Vagina (tissue), 2 donors: ENCODE measurements around the gene ING2. TPM values are rescaled to one million over a fixed set of nuclear protein-coding genes. Genes with fewer than 3 reads are reported as not detected.
"Not testable (repeated sequence)": the region's sequence is repeated elsewhere in the genome, so short reads cannot be mapped to it uniquely, and the experiment has no call there.

Experiments used
- DNase-seq, 2 donors: peaks; one replicate each; pipeline ENCODE4 v3.0.0-alpha.2; 2017; ENCODE audit errors: extremely low spot score in 2 of 2
- H3K27ac ChIP-seq: fragments of 200-600 bp; sonication (generic); one replicate; pipeline ENCODE4 v1.5.1; 2019
- H3K27me3 ChIP-seq: fragments of 200-600 bp; sonication (generic); one replicate; pipeline ENCODE4 v1.5.1; 2019
- H3K36me3 ChIP-seq, 2 donors: fragments of 200-600 bp; sonication (generic); one replicate each; pipeline ENCODE4 v1.5.1; 2017 to 2019
- H3K4me1 ChIP-seq: fragments of 200-600 bp; sonication (generic); one replicate; pipeline ENCODE4 v1.5.1; 2019
- H3K4me3 ChIP-seq, 2 donors: fragments of 200-600 bp; sonication (generic); 1 replicate in 1 of 2; 2 replicates in 1 of 2; pipeline ENCODE4 v1.5.1; 2016 to 2019
- H3K9me3 ChIP-seq: fragments of 200-600 bp; sonication (generic); one replicate; pipeline ENCODE4 v1.5.1; 2019
- POLR2A ChIP-seq, 2 donors: fragments of 450-650 bp; IDR thresholded peaks; one replicate each; pipeline ENCODE4 v1.6.1; 2017; ENCODE audit warnings: antibody characterized with exemption in 2 of 2, mild to moderate bottlenecking in 2 of 2, moderate library complexity in 2 of 2
- POLR2AphosphoS5 ChIP-seq, 2 donors: sonication (generic); formaldehyde crosslinking; IDR thresholded peaks; one replicate each; pipeline ENCODE4 v1.9.0; 2017; ENCODE audit warnings: antibody characterized with exemption in 2 of 2, mild to moderate bottlenecking in 2 of 2, low read depth in 1 of 2; ENCODE audit not compliant: insufficient read depth in 1 of 2
- intact Hi-C: fragments of 100-400 bp; cut with DNase I; formaldehyde crosslinking; loops from one replicate; pipeline ENCODE4 v1.15.1; 2023
- total RNA-seq: library from RNA; depleted of rRNA; stranded (reverse); fragments of >200 nt; gene quantifications from one replicate; pipeline ENCODE4 v1.2.3, GENCODE V29; 2016
- TF ChIP-seq, protein P1 (sequence below), 3 experiments: fragments of 450-650 bp in 2 of 3; fragments of 200-600 bp in 1 of 3; sonication (generic) in 1 of 3; IDR thresholded peaks; one replicate each; pipeline ENCODE4 v1.5.1; 2017 to 2019; ENCODE audit warnings: antibody characterized with exemption in 3 of 3, mild to moderate bottlenecking in 2 of 3, moderate library complexity in 2 of 3

The ING2 gene
- total RNA-seq, 1 donor from 2014 or later: 8.1 TPM

DNA sequence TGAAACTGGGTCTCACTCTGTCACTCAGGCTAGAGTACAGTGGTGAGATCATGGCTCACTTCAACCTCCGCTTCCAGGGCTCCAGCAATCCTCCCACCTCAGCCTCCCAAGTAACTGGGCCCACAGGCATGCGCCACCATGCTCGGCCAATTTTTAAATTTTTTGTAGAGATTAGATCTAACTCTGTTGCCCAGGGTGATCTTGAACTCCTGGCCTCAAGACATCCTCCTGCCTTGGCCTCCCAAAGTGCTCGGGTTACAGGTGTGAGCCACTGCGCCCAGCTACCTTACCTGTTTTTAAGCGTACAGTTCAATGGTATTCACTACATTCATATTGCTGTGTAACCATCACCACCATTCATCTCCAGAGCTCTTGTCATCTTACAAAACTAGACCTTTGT, 41.5 kb downstream of the ING2 start:
- H3K4me1 ChIP-seq: no peaks in the 10 kb centered on the region
- H3K27me3 ChIP-seq: no peaks in the 10 kb centered on the region
- TF ChIP-seq POLR2A (IDR thresholded peaks at IDR 0.05) (no peak), POLR2AphosphoS5 (IDR thresholded peaks at IDR 0.05; ENCODE audit: insufficient read depth in 1 of 2, low read depth in 1 of 2) (no peak)
- TF ChIP-seq, protein P1, sequence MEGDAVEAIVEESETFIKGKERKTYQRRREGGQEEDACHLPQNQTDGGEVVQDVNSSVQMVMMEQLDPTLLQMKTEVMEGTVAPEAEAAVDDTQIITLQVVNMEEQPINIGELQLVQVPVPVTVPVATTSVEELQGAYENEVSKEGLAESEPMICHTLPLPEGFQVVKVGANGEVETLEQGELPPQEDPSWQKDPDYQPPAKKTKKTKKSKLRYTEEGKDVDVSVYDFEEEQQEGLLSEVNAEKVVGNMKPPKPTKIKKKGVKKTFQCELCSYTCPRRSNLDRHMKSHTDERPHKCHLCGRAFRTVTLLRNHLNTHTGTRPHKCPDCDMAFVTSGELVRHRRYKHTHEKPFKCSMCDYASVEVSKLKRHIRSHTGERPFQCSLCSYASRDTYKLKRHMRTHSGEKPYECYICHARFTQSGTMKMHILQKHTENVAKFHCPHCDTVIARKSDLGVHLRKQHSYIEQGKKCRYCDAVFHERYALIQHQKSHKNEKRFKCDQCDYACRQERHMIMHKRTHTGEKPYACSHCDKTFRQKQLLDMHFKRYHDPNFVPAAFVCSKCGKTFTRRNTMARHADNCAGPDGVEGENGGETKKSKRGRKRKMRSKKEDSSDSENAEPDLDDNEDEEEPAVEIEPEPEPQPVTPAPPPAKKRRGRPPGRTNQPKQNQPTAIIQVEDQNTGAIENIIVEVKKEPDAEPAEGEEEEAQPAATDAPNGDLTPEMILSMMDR (IDR thresholded peaks at IDR 0.05): no peak
- DNase-seq: no peak
- H3K36me3 ChIP-seq: no peaks in the 10 kb centered on the region
- H3K27ac ChIP-seq: no peak overlapping the region
- intact Hi-C loops: no loop called here
- no peaks in the 10 kb centered on the region for H3K9me3 ChIP-seq
- no peak overlapping the region for H3K4me3 ChIP-seq

- DNase-seq: no peak
- no peaks in the 10 kb centered on the region for H3K36me3 ChIP-seq
- H3K4me3 ChIP-seq: no peak overlapping the region
- H3K4me1 ChIP-seq: no peaks in the 10 kb centered on the region
- H3K27me3 ChIP-seq: no peaks in the 10 kb centered on the region
- H3K27ac ChIP-seq: no peak overlapping the region
- TF ChIP-seq, protein P1 (IDR thresholded peaks at IDR 0.05): no peak
- TF ChIP-seq POLR2AphosphoS5 (IDR thresholded peaks at IDR 0.05; ENCODE audit: insufficient read depth in 1 of 2, low read depth in 1 of 2) (no peak), POLR2A (IDR thresholded peaks at IDR 0.05) (no peak)
- intact Hi-C loops: no loop called here
- H3K9me3 ChIP-seq: no peaks in the 10 kb centered on the region
Measured at GRCh38 chr4:183548306-183548705, 43.4 kb downstream of the ING2 start.

GRCh38 chr4:183550345-183551093, 45.7 kb downstream of the ING2 start:
- no peaks in the 10 kb centered on the region for H3K27me3 ChIP-seq
- no peak for TF ChIP-seq POLR2AphosphoS5 (IDR thresholded peaks at IDR 0.05; ENCODE audit: insufficient read depth in 1 of 2, low read depth in 1 of 2)
- TF ChIP-seq, protein P1 (IDR thresholded peaks at IDR 0.05): no peak
- TF ChIP-seq POLR2A (IDR thresholded peaks at IDR 0.05): no peak
- H3K4me1 ChIP-seq: no peaks in the 10 kb centered on the region
- H3K4me3 ChIP-seq: no peak overlapping the region
- DNase-seq: no peak
- H3K27ac ChIP-seq: no peak overlapping the region
- H3K9me3 ChIP-seq: no peaks in the 10 kb centered on the region
- intact Hi-C loops: no loop called here
- H3K36me3 ChIP-seq: no peaks in the 10 kb centered on the region

DNA sequence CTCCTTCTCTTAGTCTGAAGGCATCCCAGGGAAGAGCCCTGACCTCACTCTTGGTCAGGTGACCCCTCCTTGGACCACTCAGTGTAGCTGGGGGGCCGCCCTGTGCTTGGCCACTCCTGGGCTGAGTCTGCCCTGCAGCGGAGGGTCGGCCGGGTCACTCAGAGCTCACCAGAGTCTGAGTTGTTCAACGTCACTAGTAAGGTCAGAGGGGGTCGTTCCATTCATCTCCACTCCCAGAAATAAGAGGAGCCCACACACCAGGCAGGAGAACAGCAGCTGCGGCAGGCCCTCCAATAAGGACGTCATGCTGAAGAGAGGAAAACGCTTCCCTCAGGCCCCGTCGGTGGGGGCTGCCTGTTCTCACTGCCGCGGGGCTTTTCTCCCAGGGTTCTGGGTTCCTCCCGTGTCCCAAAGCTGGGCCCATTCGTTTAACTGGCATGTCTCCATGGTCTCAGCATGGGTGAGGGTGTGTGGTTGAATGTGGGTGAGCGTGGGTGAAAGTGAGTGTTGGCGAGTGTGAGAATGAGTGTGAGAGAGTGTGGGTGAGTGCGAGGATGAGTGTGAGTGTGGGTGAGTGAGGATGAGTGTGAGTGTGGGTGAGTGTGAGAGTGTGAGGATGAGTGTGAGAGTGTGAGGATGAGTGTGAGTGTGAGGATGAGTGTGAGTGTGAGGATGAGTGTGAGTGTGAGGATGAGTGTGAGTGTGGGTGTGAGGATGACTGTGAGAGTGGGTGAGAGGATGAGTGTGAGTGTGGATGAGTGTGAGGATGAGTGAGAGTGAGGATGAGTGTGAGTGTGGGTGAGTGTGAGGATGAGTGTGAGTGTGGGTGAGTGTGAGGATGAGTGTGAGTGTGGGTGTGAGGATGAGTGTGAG, 47.7 kb downstream of the ING2 start:
- Histone ChIP-seq H3K4me3 (no peak overlapping the region), H3K36me3 (no peaks in the 10 kb centered on the region), H3K9me3 (no peaks in the 10 kb centered on the region), H3K27me3 (no peaks in the 10 kb centered on the region), H3K4me1 (no peaks in the 10 kb centered on the region), H3K27ac (no peak overlapping the region)
- DNase-seq: no peak
- intact Hi-C loops: no loop called here
- TF ChIP-seq, protein P1 (IDR thresholded peaks at IDR 0.05): no peak
- TF ChIP-seq POLR2AphosphoS5 (IDR thresholded peaks at IDR 0.05; ENCODE audit: insufficient read depth in 1 of 2, low read depth in 1 of 2): no peak
- no peak for TF ChIP-seq POLR2A (IDR thresholded peaks at IDR 0.05)

- H3K4me3 ChIP-seq, H3K27ac ChIP-seq, H3K27me3 ChIP-seq, H3K4me1 ChIP-seq, H3K36me3 ChIP-seq, H3K9me3 ChIP-seq, DNase-seq, intact Hi-C loops: not testable (repeated sequence)
Measured at GRCh38 chr4:183553147-183553478, 48.3 kb downstream of the ING2 start.
